GM21526 (cell line): ENCODE results near the gene PKNOX2.

Experiments used
- ATAC-seq: cut with Tn5 transposase; IDR thresholded peaks from one replicate; pipeline ENCODE4 v1.9.1; 2021; ENCODE audit warnings: moderate library complexity; ENCODE audit not compliant: unreplicated experiment, low FRiP score

The PKNOX2 gene

GRCh38 chr11:125425601-125426000 lies 261.1 kb downstream of the PKNOX2 start:
- no peak for ATAC-seq

- ATAC-seq = no peak
Observed at GRCh38 chr11:125426818-125427528, 262.4 kb downstream of the PKNOX2 start.

GRCh38 chr11:125428486-125429173 lies 264.1 kb downstream of the PKNOX2 start:
- ATAC-seq = no peak

GRCh38 chr11:125429174-125429707 lies 264.7 kb downstream of the PKNOX2 start:
- no peak for ATAC-seq

GRCh38 chr11:125429807-125430678 lies 265.5 kb downstream of the PKNOX2 start:
- no peak for ATAC-seq

- no peak for ATAC-seq
Observed at GRCh38 chr11:125431009-125431408, 266.5 kb downstream of the PKNOX2 start.

GRCh38 chr11:125431481-125431880 lies 266.9 kb downstream of the PKNOX2 start:
- ATAC-seq = no peak

- ATAC-seq = peak; percentile 48
Observed at GRCh38 chr11:125433454-125434121, 269.0 kb downstream of the PKNOX2 start.

GRCh38 chr11:125435461-125436238 lies 271.1 kb downstream of the PKNOX2 start:
- ATAC-seq = no peak

- ATAC-seq = no peak
Observed at GRCh38 chr11:125441648-125442410, 277.3 kb downstream of the PKNOX2 start.

- ATAC-seq = no peak
Observed at GRCh38 chr11:125442946-125443345, 278.4 kb downstream of the PKNOX2 start.

GRCh38 chr11:125443767-125444311 lies 279.3 kb downstream of the PKNOX2 start:
- no peak for ATAC-seq

- ATAC-seq = no peak
Observed at GRCh38 chr11:125445731-125446130, 281.2 kb downstream of the PKNOX2 start.

- ATAC-seq = no peak
Observed at GRCh38 chr11:125446279-125446678, 281.7 kb downstream of the PKNOX2 start.

- ATAC-seq = no peak
Observed at GRCh38 chr11:125447721-125448120, 283.2 kb downstream of the PKNOX2 start.

GRCh38 chr11:125448136-125448535 lies 283.6 kb downstream of the PKNOX2 start:
- no peak for ATAC-seq

- no peak for ATAC-seq
Observed at GRCh38 chr11:125449565-125449964, 285.0 kb downstream of the PKNOX2 start.

- ATAC-seq = no peak
Observed at GRCh38 chr11:125451400-125452124, 287.0 kb downstream of the PKNOX2 start.
